ENCODE data around the gene INTS6.
A peak's percentile ranks its signal among the peaks of the same experiment; 100 is the strongest.

Gene INTS6

GRCh38 chr13:51347099-51347498 is 105.7 kb downstream of the INTS6 start:
- DNase-seq = no peak
- Histone ChIP-seq H3K36me3 (replicated peaks) (no peaks in the 10 kb centered on the region), H3K4me3 (ENCODE audit: low read depth, low read length) (no peak overlapping the region), H3K27ac (no peak overlapping the region), H3K27me3 (replicated peaks) (no peaks in the 10 kb centered on the region)
- in situ Hi-C loops (cut with HindIII; ENCODE audit: low pct_ligation_motif_present, low sequenced_read_pairs) = no loop called here
- TF ChIP-seq, protein P1, sequence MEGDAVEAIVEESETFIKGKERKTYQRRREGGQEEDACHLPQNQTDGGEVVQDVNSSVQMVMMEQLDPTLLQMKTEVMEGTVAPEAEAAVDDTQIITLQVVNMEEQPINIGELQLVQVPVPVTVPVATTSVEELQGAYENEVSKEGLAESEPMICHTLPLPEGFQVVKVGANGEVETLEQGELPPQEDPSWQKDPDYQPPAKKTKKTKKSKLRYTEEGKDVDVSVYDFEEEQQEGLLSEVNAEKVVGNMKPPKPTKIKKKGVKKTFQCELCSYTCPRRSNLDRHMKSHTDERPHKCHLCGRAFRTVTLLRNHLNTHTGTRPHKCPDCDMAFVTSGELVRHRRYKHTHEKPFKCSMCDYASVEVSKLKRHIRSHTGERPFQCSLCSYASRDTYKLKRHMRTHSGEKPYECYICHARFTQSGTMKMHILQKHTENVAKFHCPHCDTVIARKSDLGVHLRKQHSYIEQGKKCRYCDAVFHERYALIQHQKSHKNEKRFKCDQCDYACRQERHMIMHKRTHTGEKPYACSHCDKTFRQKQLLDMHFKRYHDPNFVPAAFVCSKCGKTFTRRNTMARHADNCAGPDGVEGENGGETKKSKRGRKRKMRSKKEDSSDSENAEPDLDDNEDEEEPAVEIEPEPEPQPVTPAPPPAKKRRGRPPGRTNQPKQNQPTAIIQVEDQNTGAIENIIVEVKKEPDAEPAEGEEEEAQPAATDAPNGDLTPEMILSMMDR (IDR thresholded peaks at IDR 0.05; ENCODE audit: low read depth, low read length, missing control alignments) = no peak

- Histone ChIP-seq H3K27ac (no peak overlapping the region), H3K27me3 (replicated peaks) (no peaks in the 10 kb centered on the region), H3K36me3 (replicated peaks) (no peaks in the 10 kb centered on the region), H3K4me3 (ENCODE audit: low read depth, low read length) (no peak overlapping the region)
- in situ Hi-C loops (cut with HindIII; ENCODE audit: low pct_ligation_motif_present, low sequenced_read_pairs) = no loop called here
- DNase-seq = no peak
- TF ChIP-seq, protein P1 (IDR thresholded peaks at IDR 0.05; ENCODE audit: low read depth, low read length, missing control alignments) = no peak
Observed at GRCh38 chr13:51346397-51346796, 106.4 kb downstream of the INTS6 start.

DNA sequence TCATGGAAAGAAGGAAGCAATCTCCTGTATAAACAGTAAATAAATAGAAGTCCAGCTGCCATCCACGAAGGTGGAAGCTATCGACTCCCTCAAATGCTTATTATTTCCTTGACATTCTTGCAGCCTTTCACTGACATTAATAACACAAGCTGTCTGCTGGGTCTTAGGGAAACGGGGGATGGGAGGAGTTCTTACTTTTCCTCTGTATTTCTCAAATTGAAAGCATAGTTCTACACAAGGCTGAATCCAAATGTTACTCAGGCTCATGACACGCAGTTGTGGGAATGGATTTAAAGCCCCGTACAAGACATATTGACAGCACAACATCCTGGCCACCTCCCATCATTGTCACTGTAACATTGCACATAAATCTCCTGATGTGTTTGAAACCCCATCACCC is 109.4 kb downstream of the INTS6 start:
- no peak for DNase-seq
- Histone ChIP-seq H3K27me3 (replicated peaks) (no peaks in the 10 kb centered on the region), H3K36me3 (replicated peaks) (no peaks in the 10 kb centered on the region), H3K27ac (no peak overlapping the region), H3K4me3 (ENCODE audit: low read depth, low read length) (no peak overlapping the region)
- TF ChIP-seq, protein P1 (IDR thresholded peaks at IDR 0.05; ENCODE audit: low read depth, low read length, missing control alignments) = no peak
- in situ Hi-C loops (cut with HindIII; ENCODE audit: low pct_ligation_motif_present, low sequenced_read_pairs) = no loop called here

DNA sequence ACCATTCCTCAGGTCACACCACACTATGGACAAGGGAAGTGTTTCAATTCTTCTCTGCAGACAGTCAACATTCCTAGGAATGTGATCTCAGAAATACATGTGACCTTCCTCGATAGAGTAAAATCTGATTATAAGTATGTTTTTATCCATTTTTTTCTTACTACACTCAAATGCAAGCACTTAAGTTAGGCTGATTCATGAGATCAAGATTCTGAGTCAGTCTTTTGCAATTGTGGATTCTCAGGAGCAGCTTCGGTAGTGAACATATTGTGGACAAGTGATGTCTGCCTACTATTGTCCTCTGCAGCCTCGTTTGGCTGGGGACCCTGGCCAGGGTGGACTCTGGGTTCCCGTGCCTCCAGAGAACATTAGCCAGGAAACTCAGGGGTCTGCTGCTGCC is 110.1 kb downstream of the INTS6 start:
- peak; percentile 43 for DNase-seq
- in situ Hi-C loops (cut with HindIII; ENCODE audit: low pct_ligation_motif_present, low sequenced_read_pairs) = no loop called here
- no peaks in the 10 kb centered on the region for H3K36me3 ChIP-seq (replicated peaks)
- H3K27ac ChIP-seq = no peak overlapping the region
- no peaks in the 10 kb centered on the region for H3K27me3 ChIP-seq (replicated peaks)
- TF ChIP-seq, protein P1 (IDR thresholded peaks at IDR 0.05; ENCODE audit: low read depth, low read length, missing control alignments) = no peak
- no peak overlapping the region for H3K4me3 ChIP-seq (ENCODE audit: low read depth, low read length)

- Histone ChIP-seq H3K27ac (no peak overlapping the region), H3K4me3 (ENCODE audit: low read depth, low read length) (no peak overlapping the region), H3K36me3 (replicated peaks) (no peaks in the 10 kb centered on the region), H3K27me3 (replicated peaks) (no peaks in the 10 kb centered on the region)
- TF ChIP-seq, protein P1 (IDR thresholded peaks at IDR 0.05; ENCODE audit: low read depth, low read length, missing control alignments) = no peak
- in situ Hi-C loops (cut with HindIII; ENCODE audit: low pct_ligation_motif_present, low sequenced_read_pairs) = no loop called here
- no peak for DNase-seq
Observed at GRCh38 chr13:51341791-51342190, 111.0 kb downstream of the INTS6 start.

GRCh38 chr13:51341232-51341631 is 111.6 kb downstream of the INTS6 start:
- TF ChIP-seq, protein P1 (IDR thresholded peaks at IDR 0.05; ENCODE audit: low read depth, low read length, missing control alignments) = no peak
- Histone ChIP-seq H3K27ac (no peak overlapping the region), H3K36me3 (replicated peaks) (no peaks in the 10 kb centered on the region), H3K4me3 (ENCODE audit: low read depth, low read length) (no peak overlapping the region), H3K27me3 (replicated peaks) (no peaks in the 10 kb centered on the region)
- no peak for DNase-seq
- in situ Hi-C loops (cut with HindIII; ENCODE audit: low pct_ligation_motif_present, low sequenced_read_pairs) = no loop called here

Data from brain microvascular endothelial cell (primary cell).